ENCODE data around the gene SCG3.

The SCG3 gene

GRCh38 chr15:51727141-51727897 lies 46.0 kb downstream of the SCG3 start:
- DNase-seq = peak; percentile 61

DNA sequence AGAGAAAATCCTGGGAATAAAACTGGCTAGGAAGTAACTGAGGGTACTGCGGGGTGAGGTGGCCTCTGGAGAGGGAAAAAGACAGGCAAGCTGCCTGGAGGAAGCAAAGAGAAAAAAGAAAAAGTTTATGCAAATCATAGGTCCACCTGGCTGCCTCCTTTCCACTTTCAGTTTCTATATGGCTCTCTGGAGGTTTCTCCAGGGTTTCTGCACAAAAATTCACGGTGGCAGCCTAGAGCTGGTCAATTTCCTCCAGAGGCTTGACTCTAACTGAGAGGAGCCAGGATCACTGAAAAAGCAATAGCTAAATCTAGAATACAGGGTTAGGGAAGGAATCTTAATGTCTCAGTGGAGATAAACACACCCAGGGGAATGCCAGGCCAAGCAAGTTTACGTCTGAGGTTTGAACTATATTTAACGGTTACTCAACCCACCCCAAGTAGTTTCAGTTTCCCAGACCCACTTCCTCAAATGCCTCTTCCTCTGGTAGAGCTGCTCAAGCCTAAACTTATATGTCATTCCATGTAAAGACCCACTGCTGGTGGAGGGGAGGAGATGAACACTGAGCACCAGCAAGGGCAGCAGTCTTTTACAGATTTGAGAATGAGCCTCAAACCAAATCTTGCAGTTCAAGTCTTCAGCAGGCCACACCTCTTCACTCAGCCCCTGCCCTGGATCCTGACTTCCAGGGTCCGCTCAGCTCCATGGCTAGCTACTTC lies 50.4 kb downstream of the SCG3 start:
- peak; percentile 31 for DNase-seq

GRCh38 chr15:51732646-51733045 lies 51.3 kb downstream of the SCG3 start:
- no peak for DNase-seq

GRCh38 chr15:51735228-51736010 lies 54.1 kb downstream of the SCG3 start:
- DNase-seq = no peak

DNA sequence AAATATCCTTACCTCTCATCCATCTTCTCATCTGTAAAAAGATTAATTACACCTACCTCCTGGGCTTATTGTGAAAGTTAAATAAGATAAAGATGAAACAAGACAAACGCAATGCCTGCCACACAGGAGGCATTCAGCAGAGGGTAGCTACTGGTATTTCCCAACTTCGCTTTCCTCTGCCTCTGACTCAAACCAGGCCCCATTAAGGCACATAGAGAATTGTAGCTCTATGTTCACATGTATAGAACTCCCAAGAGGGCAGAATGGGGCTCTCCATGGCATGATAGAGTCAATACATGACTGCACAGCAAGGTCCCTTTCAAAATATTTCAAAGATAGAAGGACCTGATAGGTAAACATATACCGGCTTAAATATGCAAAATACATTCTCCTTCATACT lies 54.8 kb downstream of the SCG3 start:
- no peak for DNase-seq

DNA sequence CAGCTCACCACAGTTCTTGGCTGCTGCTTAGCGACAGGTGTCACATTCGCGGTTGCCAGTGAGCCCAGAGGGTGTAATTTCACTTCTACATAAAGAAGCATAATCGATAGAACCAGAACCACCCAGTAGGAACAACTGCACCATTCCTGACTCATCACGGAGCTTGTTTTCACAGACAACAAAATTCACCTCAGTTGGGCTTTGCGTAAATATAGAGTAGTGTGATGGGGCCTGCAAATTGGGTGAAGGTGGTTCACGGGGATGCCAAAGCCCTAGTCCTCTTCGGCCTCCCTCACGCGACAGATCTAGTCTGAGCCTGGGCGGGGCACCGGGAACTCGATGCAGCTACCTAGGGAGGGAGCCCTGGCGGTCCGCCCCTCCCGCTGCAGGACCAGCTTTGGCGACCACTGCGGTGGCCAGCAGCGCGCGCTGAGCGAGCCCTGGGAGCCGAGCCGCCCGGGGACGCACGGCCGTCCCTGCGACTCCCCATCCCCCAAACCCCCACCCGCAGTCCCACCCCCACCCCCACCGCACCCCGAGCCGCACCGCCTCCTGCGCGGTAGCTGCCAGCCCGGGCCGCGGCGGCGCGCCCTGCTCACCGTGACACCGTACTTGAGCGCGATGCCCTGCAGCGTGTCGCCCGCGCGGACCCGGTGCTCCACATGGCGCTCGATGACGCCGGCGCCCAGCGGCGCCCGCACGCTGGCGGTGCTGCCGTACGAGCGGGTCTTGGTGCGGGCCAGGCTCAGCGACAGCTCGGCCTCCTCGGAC lies 55.6 kb downstream of the SCG3 start:
- DNase-seq = peak; percentile 24

DNA sequence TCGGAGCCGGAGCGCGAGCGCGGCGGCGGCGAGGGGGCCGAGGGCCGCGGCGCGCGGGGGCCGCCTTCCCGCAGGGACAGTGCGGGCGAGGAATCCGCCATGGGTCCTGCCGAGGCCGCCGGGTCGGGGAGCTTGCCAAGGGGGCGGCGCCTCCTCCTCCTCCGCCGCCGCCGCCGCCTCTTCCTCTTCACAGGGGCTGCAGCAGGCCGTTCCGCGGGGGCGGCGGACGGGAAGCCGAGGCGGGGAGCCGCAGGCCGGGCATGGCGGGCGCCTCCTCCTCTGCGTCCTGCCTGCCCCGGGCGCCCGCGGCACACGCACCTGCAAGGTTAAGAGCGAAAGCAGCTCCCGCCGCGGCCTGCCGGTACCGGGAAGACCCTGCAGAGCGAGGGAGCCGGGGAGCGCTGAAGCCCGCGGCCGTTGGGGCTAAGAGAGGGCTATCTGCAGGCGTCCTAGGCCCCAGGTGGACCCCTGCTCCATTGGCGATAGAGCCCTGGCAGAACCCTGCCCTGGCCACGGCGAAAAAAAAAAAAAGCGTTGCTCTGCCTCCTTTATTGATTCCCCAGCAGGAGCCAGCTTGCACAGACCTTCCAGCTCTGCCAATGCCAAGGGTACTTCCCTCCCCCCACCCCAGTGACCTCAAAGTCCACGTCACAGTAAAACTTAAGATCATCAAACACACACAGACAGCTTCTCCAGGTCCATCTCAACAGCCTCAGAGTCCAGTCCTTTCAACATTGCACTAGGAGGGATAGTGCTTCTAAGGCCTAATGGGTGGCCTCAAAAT lies 56.4 kb downstream of the SCG3 start, which contains the start of gene LYSMD2:
LYSMD2 (minus strand) TSS at position 134 of the 784 bp plus-strand sequence; CDS start at position 101, 33 bp downstream.
- DNase-seq = peak; percentile 65

- no peak for DNase-seq
Measured at GRCh38 chr15:51738553-51738952, 57.2 kb downstream of the SCG3 start.

DNA sequence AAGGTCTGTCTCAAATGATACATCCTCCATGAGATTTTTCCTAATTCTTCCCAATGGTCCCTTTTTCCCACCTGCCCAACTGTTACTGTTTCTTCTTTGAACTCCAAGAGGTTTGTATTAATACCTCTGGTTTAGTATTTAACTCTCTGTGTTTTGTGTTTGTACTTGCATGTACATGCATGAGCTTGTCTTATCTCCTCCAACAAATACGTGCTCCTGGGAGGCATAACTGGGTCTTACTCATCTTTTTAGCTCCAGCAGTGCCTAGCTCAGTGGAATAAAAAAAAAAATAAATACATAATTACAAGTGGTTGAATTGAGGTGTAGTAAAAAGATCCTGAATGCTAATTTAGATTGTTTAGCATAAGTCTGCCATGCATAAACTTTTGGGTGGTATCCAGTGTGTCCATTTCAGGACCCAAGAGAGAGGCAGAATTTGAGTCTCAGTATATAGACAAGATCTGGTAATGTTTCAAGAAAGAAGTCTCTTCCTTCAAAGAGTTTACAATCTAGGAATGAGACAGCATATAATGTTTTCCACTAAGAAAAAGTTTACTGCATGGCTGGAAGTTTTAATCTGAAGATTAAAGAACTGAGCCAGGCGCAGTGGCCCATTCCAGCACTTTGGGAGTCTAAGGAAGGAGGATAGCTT lies 57.9 kb downstream of the SCG3 start:
- no peak for DNase-seq

DNA sequence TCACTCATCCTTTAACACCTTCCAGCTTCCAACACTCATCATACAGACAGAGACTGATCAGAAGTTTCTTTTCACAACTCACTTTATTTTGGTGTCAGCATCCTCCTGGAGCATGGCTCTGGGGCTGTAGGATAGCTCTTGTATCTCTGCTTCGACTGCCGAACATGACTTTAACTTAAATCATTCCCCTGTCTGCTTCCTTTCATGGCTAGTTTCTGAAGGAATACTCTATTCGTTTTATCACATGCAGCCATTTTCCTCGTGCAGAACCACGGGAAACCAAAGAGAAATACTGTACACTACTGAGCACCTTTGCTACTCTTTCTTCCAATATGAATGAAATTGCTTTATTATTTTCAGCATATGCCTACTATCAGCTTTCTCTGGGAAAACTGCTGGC lies 68.0 kb downstream of the SCG3 start:
- no peak for DNase-seq

GRCh38 chr15:51750186-51750585 lies 68.9 kb downstream of the SCG3 start:
- no peak for DNase-seq

- peak; percentile 36 for DNase-seq
Measured at GRCh38 chr15:51750792-51751696, 69.7 kb downstream of the SCG3 start, which contains the start of gene TMOD2. TMOD2 (plus strand) TSS chr15:51751597; CDS start chr15:51766442, 14,845 bp downstream.

DNA sequence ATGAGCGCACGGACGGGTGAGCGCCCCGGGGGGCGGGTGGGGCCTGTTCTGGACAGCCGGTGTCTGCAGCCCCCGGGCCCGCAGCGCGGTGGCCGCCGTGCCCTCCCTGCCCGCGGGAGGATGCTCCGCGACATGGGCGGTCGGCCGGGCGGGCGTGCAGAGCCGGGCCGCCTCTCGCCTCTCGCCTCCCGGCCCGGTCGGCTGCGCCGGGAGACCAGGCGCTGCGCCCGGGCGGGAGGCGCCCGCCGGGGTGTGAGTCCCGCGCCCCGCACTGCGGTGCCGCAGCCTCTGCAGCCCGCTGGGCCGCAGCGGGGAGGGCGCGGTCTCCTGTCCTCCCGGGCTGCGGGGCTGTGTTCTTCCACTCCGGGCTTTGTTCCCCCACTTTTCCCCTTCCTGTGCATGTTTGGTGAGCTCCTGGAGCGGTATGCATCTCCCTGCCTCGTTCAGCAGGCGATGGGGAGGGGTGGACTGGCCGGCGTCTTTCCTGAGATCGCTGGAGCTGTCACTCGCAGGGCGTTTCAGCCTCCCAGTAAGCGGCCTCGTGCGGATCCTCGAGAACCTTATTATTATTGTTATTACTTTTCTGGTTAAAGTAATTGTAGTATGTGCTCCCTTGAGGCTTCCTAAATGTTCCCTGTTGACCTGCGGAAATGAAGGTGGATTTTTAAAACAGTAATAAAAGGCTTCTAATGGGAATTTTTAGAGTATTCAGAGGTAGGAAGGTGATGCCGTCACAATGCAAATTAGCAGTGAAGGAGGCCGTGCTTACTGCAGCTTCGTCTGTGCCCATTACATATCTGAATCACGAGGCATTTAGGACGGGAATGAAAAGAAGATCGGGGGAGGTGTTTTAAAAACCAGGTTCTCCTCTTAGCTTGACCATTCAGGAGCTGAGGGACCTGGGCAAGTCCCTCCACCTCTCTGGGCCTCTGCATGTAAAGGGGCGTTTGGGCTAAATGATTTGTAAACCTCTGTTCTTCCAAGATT lies 70.7 kb downstream of the SCG3 start:
- peak; percentile 27 for DNase-seq

DNA sequence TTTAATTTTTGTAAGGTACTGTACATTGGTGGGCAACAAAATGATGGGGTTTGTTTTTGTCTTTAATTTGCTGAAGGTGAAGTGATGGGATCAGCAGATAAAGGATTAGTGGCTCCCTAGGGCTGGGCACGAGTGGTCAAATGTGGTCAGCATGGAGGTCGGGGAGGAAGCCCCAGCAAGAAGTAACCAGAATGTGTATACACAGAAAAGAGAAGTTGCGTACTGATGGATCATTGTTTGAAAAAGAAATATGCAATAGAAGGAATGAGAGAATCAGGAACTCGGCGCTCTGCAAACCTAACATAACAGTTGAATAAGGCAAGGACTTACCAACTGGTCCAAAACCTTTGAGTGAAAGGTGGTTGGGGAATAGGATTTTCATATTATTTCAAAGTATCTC lies 71.6 kb downstream of the SCG3 start:
- DNase-seq = no peak

DNA sequence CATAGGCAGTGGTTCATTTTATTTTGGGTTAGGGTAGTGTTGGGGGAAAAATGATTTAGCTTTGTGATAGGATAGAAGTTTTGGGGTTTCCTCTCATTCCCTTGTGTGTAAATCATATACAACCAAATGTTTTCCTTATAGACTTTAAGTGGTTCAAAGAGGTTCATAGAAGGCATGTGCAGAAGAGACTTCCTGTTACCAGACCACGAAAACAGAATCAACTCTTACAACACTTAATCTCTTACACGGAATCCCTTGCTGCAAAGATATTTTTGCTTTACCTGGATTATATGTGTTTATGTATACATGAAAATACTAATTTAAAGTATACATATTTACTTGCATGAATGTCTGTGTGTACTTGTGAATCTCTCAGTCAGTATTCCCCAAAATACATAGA lies 73.0 kb downstream of the SCG3 start:
- DNase-seq = no peak

DNA sequence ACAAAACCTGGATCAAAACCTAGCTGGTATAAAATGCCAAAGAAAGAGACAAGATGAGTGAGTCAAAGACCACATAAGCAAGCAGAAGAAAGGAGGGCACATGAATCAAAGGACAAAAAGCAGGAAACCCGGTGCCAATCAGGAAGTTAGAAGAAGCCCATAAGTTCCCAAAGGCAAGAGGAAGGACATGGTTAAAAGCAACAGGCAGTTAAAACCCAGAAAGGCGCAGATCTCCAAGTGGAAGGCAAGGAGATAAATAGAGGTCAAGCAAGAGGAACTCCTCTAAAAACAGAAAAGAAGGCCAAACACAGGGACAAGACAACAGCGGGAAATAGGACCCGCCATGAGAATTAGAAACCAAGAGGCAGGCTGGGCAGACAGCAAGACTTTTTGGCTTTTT lies 74.5 kb downstream of the SCG3 start:
- DNase-seq = no peak

DNA sequence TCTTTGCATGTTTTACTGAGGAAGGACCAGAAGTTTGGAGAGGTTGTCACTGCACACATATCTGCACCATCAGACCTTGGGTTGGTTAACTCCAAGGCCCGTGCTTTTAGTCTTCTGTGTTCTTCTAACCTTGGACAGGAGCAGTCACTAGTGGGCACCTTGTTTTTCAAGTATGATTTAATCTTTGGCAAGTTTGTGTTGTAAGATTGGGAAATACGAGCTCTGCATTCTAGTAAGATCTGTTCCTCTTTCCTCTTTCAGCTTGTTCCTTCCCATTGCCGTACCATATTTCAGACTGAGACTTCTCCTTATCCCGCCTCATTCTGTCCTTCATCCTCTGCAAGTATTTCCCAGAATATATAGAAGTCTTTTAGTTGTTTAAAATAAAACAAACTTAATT lies 75.2 kb downstream of the SCG3 start:
- no peak for DNase-seq

DNA sequence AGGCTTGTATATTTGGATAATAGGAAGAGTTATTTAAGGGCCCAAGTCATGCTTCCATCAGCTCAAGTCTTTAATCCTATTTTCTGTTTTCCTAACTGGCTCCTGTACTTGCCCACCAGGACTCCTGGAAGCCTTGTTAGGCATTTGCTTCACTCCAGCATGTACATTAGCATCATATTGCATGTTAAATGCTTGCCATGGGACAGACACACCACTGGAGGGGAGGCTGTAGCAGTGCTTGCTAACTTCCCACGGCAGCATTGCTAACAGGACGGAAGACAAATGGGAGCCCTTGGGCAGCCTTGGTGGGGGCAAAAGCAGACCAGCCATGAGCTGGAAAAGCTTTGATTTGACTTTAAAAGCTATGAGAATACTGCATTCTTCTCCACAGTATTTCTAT lies 76.1 kb downstream of the SCG3 start:
- no peak for DNase-seq

- DNase-seq = peak; percentile 86
Measured at GRCh38 chr15:51758645-51759044, 77.3 kb downstream of the SCG3 start.

Data from fibroblast of skin of scalp (primary cell).